SK-N-SH (cell line): ENCODE measurements around the gene HLF. TPM values are rescaled to one million over a fixed set of nuclear protein-coding genes. Genes with fewer than 3 reads are reported as not detected.

Experiments
- CTCF ChIA-PET: fragments of 300-600, 350-600 bp; formaldehyde crosslinking; extraction: SDS; loops from one replicate; lab custom pipeline; 2021; lab: Yijun Ruan, JAX
- POLR2A ChIA-PET: fragments of 350-600 bp; sonication (Branson Sonifier 250); formaldehyde crosslinking; extraction: SDS; loops from one replicate; lab custom pipeline; 2020; ENCODE audit warnings: antibody characterized with exemption, inconsistent platforms; lab: Yijun Ruan, JAX
- DNase-seq: peaks from one replicate; pipeline ENCODE4 v3.0.0; 2012
- H2AFZ ChIP-seq: fragments of 200-600 bp; sonication (generic); 2 replicates; pipeline ENCODE4 v1.8.1; 2016; ENCODE audit warnings: antibody characterized with exemption, mild to moderate bottlenecking, low read depth
- H3F3A ChIP-seq: fragments of 200-600 bp; sonication (generic); replicated peaks from 2 replicates; pipeline ENCODE3; 2016; ENCODE audit warnings: antibody characterized with exemption, mild to moderate bottlenecking; ENCODE audit not compliant: insufficient read depth
- H3K27ac ChIP-seq, 2 experiments: fragments of 200-500 bp in 1 of 2; fragments of 200-600 bp in 1 of 2; sonication (Bioruptor generic) in 1 of 2; sonication (generic), shearing (Covaris generic) in 1 of 2; 2 replicates each; pipeline versions ENCODE4 v1.5.1 to v1.6.1; 2014 to 2016; ENCODE audit warnings: low read depth in 2 of 2, inconsistent platforms in 1 of 2, low read length in 1 of 2, mild to moderate bottlenecking in 1 of 2, mixed read lengths in 1 of 2
- H3K27me3 ChIP-seq: fragments of 200-600 bp; sonication (generic), shearing (Covaris generic); 2 replicates; pipeline ENCODE4 v1.6.1; 2016; ENCODE audit warnings: mixed run types; ENCODE audit not compliant: insufficient read depth
- H3K36me3 ChIP-seq, 2 experiments: fragments of 200-500 bp in 1 of 2; fragments of 200-600 bp in 1 of 2; sonication (Bioruptor generic) in 1 of 2; sonication (generic) in 1 of 2; replicated peaks in 1 of 2; 2 replicates each; pipeline versions ENCODE3 to v1.5.1; 2014 to 2016; ENCODE audit warnings: low read length in 1 of 2, mild to moderate bottlenecking in 1 of 2; ENCODE audit not compliant: insufficient read depth in 2 of 2, control insufficient read depth in 1 of 2
- H3K4me1 ChIP-seq, 2 experiments: fragments of 200-500 bp in 1 of 2; fragments of 200-600 bp in 1 of 2; sonication (Bioruptor generic) in 1 of 2; sonication (generic), shearing (Covaris generic) in 1 of 2; 2 replicates each; pipeline versions ENCODE4 v1.5.1 to v1.6.1; 2014 to 2016; ENCODE audit warnings: low read depth in 1 of 2, low read length in 1 of 2, mixed run types in 1 of 2; ENCODE audit not compliant: insufficient read depth in 2 of 2, control insufficient read depth in 1 of 2
- H3K4me2 ChIP-seq: fragments of 200-600 bp; sonication (generic), shearing (Covaris generic); 2 replicates; pipeline ENCODE4 v1.6.1; 2017; ENCODE audit warnings: mixed run types
- H3K4me3 ChIP-seq, 2 experiments: fragments of 200-500 bp in 1 of 2; fragments of 200-600 bp in 1 of 2; sonication (Bioruptor generic) in 1 of 2; sonication (generic), shearing (Covaris generic) in 1 of 2; 2 replicates each; pipeline versions ENCODE4 v1.5.1 to v1.8.1; 2014 to 2016; ENCODE audit warnings: low read depth in 2 of 2, inconsistent platforms in 1 of 2, low read length in 1 of 2, mild to moderate bottlenecking in 1 of 2, mixed read lengths in 1 of 2, moderate library complexity in 1 of 2
- H3K79me2 ChIP-seq: fragments of 200-600 bp; sonication (generic); 2 replicates; pipeline ENCODE4 v1.8.1; 2017; ENCODE audit warnings: mild to moderate bottlenecking; ENCODE audit not compliant: insufficient read depth
- H3K9ac ChIP-seq: fragments of 200-600 bp; sonication (generic); 2 replicates; pipeline ENCODE4 v1.6.1; 2017; ENCODE audit warnings: mixed run types
- H3K9me2 ChIP-seq: fragments of 200-600 bp; sonication (generic); 2 replicates; pipeline ENCODE4 v1.6.1; 2017; ENCODE audit warnings: mixed run types
- H3K9me3 ChIP-seq: fragments of 200-600 bp; sonication (generic); 2 replicates; pipeline ENCODE4 v1.6.1; 2017; ENCODE audit warnings: mixed run types, mild to moderate bottlenecking, moderate library complexity
- H4K20me1 ChIP-seq: fragments of 200-600 bp; sonication (generic); 2 replicates; pipeline ENCODE4 v1.6.1; 2017; ENCODE audit warnings: mild to moderate bottlenecking, mixed run types; ENCODE audit not compliant: insufficient read depth
- CHD2 ChIP-seq: fragments of 150-350 bp; IDR thresholded peaks from 2 replicates; pipeline ENCODE4 v1.6.1; 2018; ENCODE audit warnings: low read length; ENCODE audit not compliant: partially characterized antibody
- CTCF ChIP-seq: fragments of 200-600 bp; sonication (generic); IDR thresholded peaks from 2 replicates; pipeline ENCODE4 v1.6.1; 2017; ENCODE audit warnings: antibody characterized with exemption, mild to moderate bottlenecking, moderate library complexity
- ELF1 ChIP-seq: IDR thresholded peaks from 2 replicates; pipeline ENCODE4 v1.4.0; 2012
- EP300 ChIP-seq, 2 experiments: IDR thresholded peaks; 2 replicates each; pipeline versions ENCODE4 v1.4.0 to v1.6.1; 2012; ENCODE audit warnings: borderline replicate concordance in 1 of 2, low read depth in 1 of 2, low read length in 1 of 2
- EZH2phosphoT487 ChIP-seq: fragments of 200-600 bp; sonication (generic); IDR thresholded peaks from 2 replicates; pipeline ENCODE4 v1.6.1; 2017; ENCODE audit warnings: low read depth, mixed run types, mild to moderate bottlenecking, antibody characterized with exemption, moderate library complexity, borderline replicate concordance
- FOSL2 ChIP-seq: IDR thresholded peaks from 2 replicates; pipeline ENCODE4 v1.4.0; 2012; ENCODE audit warnings: low read depth, mild to moderate bottlenecking, moderate library complexity, borderline replicate concordance
- FOXJ3 ChIP-seq: sonication (generic); formaldehyde crosslinking; IDR thresholded peaks from 2 replicates; pipeline ENCODE4 v1.5.1; 2020; ENCODE audit warnings: mild to moderate bottlenecking, missing genetic modification reagents
- FOXM1 ChIP-seq: IDR thresholded peaks from 2 replicates; pipeline ENCODE4 v1.4.0; 2012; ENCODE audit warnings: low read depth, mild to moderate bottlenecking
- GATA2 ChIP-seq: sonication (generic); formaldehyde crosslinking; IDR thresholded peaks from 2 replicates; pipeline ENCODE4 v1.5.0; 2020; ENCODE audit warnings: mild to moderate bottlenecking, missing genetic modification reagents
- IRF3 ChIP-seq: fragments of 150-350 bp; IDR thresholded peaks from 2 replicates; pipeline ENCODE4 v1.6.1; 2016; ENCODE audit warnings: mild to moderate bottlenecking, low read depth, low read length
- MEF2A ChIP-seq: IDR thresholded peaks from 2 replicates; pipeline ENCODE4 v1.4.0; 2012; ENCODE audit warnings: low read depth, borderline replicate concordance
- MXI1 ChIP-seq: IDR thresholded peaks from 2 replicates; pipeline ENCODE4 v1.6.1; 2012; ENCODE audit warnings: mild to moderate bottlenecking, low read depth, low read length, improper control_type of control experiment
- NRF1 ChIP-seq: IDR thresholded peaks from 2 replicates; pipeline ENCODE4 v1.6.1; 2012; ENCODE audit warnings: low read depth, mild to moderate bottlenecking, low read length
- RAD21 ChIP-seq: IDR thresholded peaks from 2 replicates; pipeline ENCODE4 v1.6.1; 2012; ENCODE audit warnings: mild to moderate bottlenecking, low read length
- RCOR1 ChIP-seq: fragments of 150-350 bp; IDR thresholded peaks from 2 replicates; pipeline ENCODE4 v1.6.1; 2017; ENCODE audit warnings: antibody characterized with exemption, low read length
- RFX5 ChIP-seq: IDR thresholded peaks from 2 replicates; pipeline ENCODE4 v1.6.1; 2012; ENCODE audit warnings: mild to moderate bottlenecking, improper control_type of control experiment, low read length
- RXRA ChIP-seq: IDR thresholded peaks from 2 replicates; pipeline ENCODE4 v1.4.0; 2012; ENCODE audit warnings: low read depth, mild to moderate bottlenecking, borderline replicate concordance
- SMC3 ChIP-seq: IDR thresholded peaks from 2 replicates; pipeline ENCODE4 v1.6.1; 2012; ENCODE audit warnings: low read depth, low read length, improper control_type of control experiment
- TAF1 ChIP-seq: IDR thresholded peaks from 2 replicates; pipeline ENCODE4 v1.6.1; 2012; ENCODE audit warnings: low read depth, mild to moderate bottlenecking, low read length, moderate library complexity, borderline replicate concordance
- USF1 ChIP-seq: IDR thresholded peaks from 2 replicates; pipeline ENCODE4 v1.4.0; 2012; ENCODE audit warnings: low read depth, borderline replicate concordance
- YY1 ChIP-seq: IDR thresholded peaks from 2 replicates; pipeline ENCODE4 v1.4.0; 2012; ENCODE audit warnings: low read depth, mild to moderate bottlenecking
- WGBS: methylation state at CpG from one replicate; pipeline ENCODE4 v1.1.6; 2017; ENCODE audit warnings: low lambda C conversion rate; 5-methylcytosine and 5-hydroxymethylcytosine counted together
- polyA plus RNA-seq, 3 experiments: library from polyadenylated mRNA; depleted of rRNA; stranded (reverse); fragments of >200 nt; gene quantifications; 2 replicates each; pipeline ENCODE4 v1.2.3, GENCODE V29; 2012
- TF ChIP-seq, protein P1 (sequence below): IDR thresholded peaks from 2 replicates; pipeline ENCODE4 v1.4.0; 2012; ENCODE audit warnings: low read depth, borderline replicate concordance

Gene HLF
- polyA plus RNA-seq, 1 of the 3 experiments (the other 2 are of a cell fraction): 0.03 TPM

DNA sequence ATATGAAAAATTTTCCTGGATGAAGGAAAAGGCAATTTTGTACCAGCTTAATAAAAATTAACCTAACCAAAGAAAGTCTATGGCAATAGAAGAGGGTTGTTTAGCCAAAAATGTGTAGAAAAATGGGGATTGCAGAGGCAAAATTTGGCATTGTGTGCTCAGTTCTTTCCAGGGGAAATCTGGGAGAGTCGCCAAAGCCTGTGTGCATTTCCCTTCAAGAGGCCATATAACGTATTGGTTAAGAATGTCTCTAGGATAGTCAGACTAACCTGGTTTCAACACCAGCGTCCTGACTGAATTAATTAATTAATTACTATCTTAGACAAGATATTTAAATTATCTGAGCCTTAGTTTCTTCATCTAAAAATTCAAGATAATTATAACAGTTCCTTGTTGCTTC lies 44.8 kb upstream of the HLF start:
- no peaks in the 10 kb centered on the region for H3K9me3 ChIP-seq
- CTCF ChIA-PET: interaction anchor here (1.0 to 1.5 kb wide), 3 partner anchors 10 to 128 kb away, joined by 3 to 4 read pairs (median 3); no protein-coding TSS in a partner anchor

DNA sequence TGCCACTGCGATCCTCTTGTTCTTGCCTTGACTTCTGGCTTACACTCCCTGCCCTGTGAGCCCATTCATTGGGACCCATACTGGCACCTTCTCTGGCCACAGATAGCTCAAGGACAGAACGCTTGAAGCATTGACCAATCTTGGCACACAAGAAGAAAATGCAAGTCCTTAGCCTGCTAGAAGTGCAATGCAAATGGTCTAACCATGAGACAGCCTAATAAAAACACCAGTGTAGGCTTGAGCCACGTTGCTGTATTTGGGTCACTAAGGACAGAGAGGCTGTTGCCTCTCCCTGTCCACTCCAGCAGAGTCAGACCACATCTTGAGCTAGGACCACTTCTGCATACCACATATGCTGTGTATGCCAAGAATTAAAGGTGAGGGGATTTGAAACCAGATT lies 41.2 kb upstream of the HLF start:
- Histone ChIP-seq H3K79me2 (no peaks in the 10 kb centered on the region), H3K4me3 (no peak overlapping the region), H4K20me1 (no peaks in the 10 kb centered on the region), H3K4me1 (no peaks in the 10 kb centered on the region; a peak in 1 of 4 replicates), H3K27me3 (no peaks in the 10 kb centered on the region), H3K4me2 (no peak overlapping the region), H3K9ac (no peak overlapping the region), H3K36me3 (no peaks in the 10 kb centered on the region), H3K27ac (no peak overlapping the region), H3F3A (no peaks in the 10 kb centered on the region), H3K9me2 (no peaks in the 10 kb centered on the region), H2AFZ (no peak overlapping the region), H3K9me3 (no peaks in the 10 kb centered on the region)
- ChIA-PET CTCF (interaction anchor here (1.0 to 1.6 kb wide), 2 partner anchors 8 to 17 kb away, joined by 3 to 4 read pairs; no protein-coding TSS in a partner anchor), POLR2A (no interaction called here)
- whole genome bisulfite sequencing: 37% methylated on average over 3 of the region's 3 CpGs
- no peak for DNase-seq
- no peak for TF ChIP-seq CTCF
- TF ChIP-seq EZH2phosphoT487: no peak
- no peak for TF ChIP-seq RFX5
- TF ChIP-seq MXI1: no peak
- no peak for TF ChIP-seq TAF1
- TF ChIP-seq YY1: no peak
- TF ChIP-seq RXRA: no peak
- no peak for TF ChIP-seq USF1
- TF ChIP-seq NRF1: no peak
- no peak for TF ChIP-seq SMC3
- no peak for TF ChIP-seq EP300 (IDR thresholded peaks at IDR 0.05; ENCODE audit: borderline replicate concordance in 1 of 2, low read depth in 1 of 2, low read length in 1 of 2)
- TF ChIP-seq RAD21: no peak
- no peak for TF ChIP-seq CHD2
- TF ChIP-seq FOXM1: no peak
- TF ChIP-seq RCOR1: no peak

More for the DNA sequence above, 44.8 kb upstream of the HLF start:
- H2AFZ ChIP-seq: no peak overlapping the region
- no peak overlapping the region for H3K4me2 ChIP-seq
- TF ChIP-seq MXI1: no peak
- no peak for TF ChIP-seq NRF1
- TF ChIP-seq ELF1: no peak
- no peak for TF ChIP-seq FOSL2
- TF ChIP-seq GATA2: no peak
- TF ChIP-seq IRF3: no peak
- TF ChIP-seq, protein P1, sequence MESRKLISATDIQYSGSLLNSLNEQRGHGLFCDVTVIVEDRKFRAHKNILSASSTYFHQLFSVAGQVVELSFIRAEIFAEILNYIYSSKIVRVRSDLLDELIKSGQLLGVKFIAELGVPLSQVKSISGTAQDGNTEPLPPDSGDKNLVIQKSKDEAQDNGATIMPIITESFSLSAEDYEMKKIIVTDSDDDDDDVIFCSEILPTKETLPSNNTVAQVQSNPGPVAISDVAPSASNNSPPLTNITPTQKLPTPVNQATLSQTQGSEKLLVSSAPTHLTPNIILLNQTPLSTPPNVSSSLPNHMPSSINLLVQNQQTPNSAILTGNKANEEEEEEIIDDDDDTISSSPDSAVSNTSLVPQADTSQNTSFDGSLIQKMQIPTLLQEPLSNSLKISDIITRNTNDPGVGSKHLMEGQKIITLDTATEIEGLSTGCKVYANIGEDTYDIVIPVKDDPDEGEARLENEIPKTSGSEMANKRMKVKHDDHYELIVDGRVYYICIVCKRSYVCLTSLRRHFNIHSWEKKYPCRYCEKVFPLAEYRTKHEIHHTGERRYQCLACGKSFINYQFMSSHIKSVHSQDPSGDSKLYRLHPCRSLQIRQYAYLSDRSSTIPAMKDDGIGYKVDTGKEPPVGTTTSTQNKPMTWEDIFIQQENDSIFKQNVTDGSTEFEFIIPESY: no peak
- no peak for TF ChIP-seq MEF2A
- TF ChIP-seq RFX5: no peak
- TF ChIP-seq RAD21: no peak
- no peak for TF ChIP-seq FOXJ3
- no peak overlapping the region for H3K4me3 ChIP-seq
- H3K36me3 ChIP-seq: no peaks in the 10 kb centered on the region
- DNase-seq: no peak
- WGBS: 45% methylated on average over 3 of the region's 3 CpGs
- H3K27ac ChIP-seq: no peak overlapping the region
- no peaks in the 10 kb centered on the region for H3K27me3 ChIP-seq
- H3K9me2 ChIP-seq: no peaks in the 10 kb centered on the region
- peaks cover 0 to 4% of the 10 kb centered on the region in 2 experiments; a peak in 2 of 4 replicates for H3K4me1 ChIP-seq
- no peaks in the 10 kb centered on the region for H3K79me2 ChIP-seq
- H3K9ac ChIP-seq: no peak overlapping the region
- H3F3A ChIP-seq: no peaks in the 10 kb centered on the region
- no peaks in the 10 kb centered on the region for H4K20me1 ChIP-seq
- POLR2A ChIA-PET: no interaction called here
